ENCODE data around the gene PPP1R1C. TPM values are rescaled to one million over a fixed set of nuclear protein-coding genes. Genes with fewer than 3 reads are reported as not detected.

The PPP1R1C gene
- total RNA-seq, 6 donors from 2014 or later: 2.6 to 13.6 (median 10.9) TPM; not detected in 1

DNA sequence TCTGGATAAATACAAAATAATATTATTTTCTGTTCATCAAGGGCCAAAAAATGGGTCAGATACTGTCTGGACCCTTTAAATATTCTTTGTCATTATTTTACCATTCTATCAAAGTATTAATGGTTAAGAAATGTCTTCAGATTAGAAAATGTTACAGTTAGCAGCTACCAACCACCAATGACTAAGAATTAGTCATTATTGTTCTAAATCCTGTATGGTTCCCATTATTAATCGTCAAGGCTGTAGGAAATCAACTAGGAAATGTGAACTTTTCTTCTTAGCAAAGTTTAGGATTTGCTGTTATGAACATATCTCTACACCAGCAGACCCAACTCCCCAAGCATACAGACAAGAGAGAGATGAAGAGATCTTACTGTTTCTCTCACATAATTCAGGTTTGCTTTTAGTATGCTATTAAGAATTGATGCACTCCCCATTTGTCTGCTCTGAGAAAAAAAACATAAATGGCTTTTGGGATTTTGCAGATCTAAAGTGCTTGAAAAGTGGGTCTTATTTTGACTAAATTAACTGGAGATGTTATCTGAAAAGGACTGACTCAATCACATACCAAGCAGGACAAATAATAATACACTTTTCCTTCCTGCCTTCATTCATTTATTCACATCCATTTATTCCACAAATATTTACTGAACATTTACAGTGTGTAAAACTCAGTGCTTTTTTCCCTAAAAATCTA, 147.7 kb downstream of the PPP1R1C start:
- Histone ChIP-seq H3K27ac (no peak overlapping the region), H3K4me1 (no peaks in the 10 kb centered on the region), H3K36me3 (no peaks in the 10 kb centered on the region), H3K9me3 (no peaks in the 10 kb centered on the region), H3K4me3 (no peak overlapping the region), H3K27me3 (no peaks in the 10 kb centered on the region)
- ATAC-seq (ENCODE audit: low FRiP score in 2 of 2): no peak
- DNase-seq: no peak
- no peak for TF ChIP-seq EP300 (IDR thresholded peaks at IDR 0.05)
- TF ChIP-seq POLR2A (IDR thresholded peaks at IDR 0.05): no peak
- TF ChIP-seq, protein P1, sequence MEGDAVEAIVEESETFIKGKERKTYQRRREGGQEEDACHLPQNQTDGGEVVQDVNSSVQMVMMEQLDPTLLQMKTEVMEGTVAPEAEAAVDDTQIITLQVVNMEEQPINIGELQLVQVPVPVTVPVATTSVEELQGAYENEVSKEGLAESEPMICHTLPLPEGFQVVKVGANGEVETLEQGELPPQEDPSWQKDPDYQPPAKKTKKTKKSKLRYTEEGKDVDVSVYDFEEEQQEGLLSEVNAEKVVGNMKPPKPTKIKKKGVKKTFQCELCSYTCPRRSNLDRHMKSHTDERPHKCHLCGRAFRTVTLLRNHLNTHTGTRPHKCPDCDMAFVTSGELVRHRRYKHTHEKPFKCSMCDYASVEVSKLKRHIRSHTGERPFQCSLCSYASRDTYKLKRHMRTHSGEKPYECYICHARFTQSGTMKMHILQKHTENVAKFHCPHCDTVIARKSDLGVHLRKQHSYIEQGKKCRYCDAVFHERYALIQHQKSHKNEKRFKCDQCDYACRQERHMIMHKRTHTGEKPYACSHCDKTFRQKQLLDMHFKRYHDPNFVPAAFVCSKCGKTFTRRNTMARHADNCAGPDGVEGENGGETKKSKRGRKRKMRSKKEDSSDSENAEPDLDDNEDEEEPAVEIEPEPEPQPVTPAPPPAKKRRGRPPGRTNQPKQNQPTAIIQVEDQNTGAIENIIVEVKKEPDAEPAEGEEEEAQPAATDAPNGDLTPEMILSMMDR (IDR thresholded peaks at IDR 0.05): no peak
- TF ChIP-seq POLR2AphosphoS5 (IDR thresholded peaks at IDR 0.05): no peak
- 79 to 81% methylated on average over 1 of the region's 1 CpG for WGBS, 2 donors

DNA sequence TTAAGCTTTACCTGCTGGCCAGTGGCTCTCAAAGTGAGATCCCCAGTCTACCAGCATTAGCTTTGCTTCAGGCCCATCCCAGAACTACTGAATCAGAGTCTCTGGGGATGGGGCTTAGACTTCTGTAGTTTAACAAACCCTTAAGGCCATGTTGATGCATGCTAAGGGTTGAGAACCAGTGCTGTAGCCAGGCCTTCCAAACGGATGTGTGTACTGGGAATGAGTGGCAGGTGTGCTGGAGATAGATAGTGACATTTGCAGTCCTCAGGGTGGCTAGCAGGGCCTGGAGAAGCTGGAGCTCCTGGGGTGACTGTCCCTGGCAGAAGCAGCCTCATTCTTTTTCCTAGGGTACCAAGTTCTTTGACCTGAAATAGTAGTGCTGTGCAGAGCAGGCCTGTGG, 148.5 kb downstream of the PPP1R1C start:
- no peak overlapping the region for H3K27ac ChIP-seq
- no peaks in the 10 kb centered on the region for H3K27me3 ChIP-seq
- no peaks in the 10 kb centered on the region for H3K36me3 ChIP-seq
- no peak for DNase-seq
- ATAC-seq (ENCODE audit: low FRiP score in 2 of 2): no peak
- no peak for TF ChIP-seq EP300 (IDR thresholded peaks at IDR 0.05)
- TF ChIP-seq, protein P1 (IDR thresholded peaks at IDR 0.05): no peak
- TF ChIP-seq POLR2AphosphoS5 (IDR thresholded peaks at IDR 0.05): no peak
- TF ChIP-seq POLR2A (IDR thresholded peaks at IDR 0.05): no peak
- no peak overlapping the region for H3K4me3 ChIP-seq
- no peaks in the 10 kb centered on the region for H3K9me3 ChIP-seq
- no peaks in the 10 kb centered on the region for H3K4me1 ChIP-seq
- WGBS, 2 donors: 38 to 54% methylated on average over 1 of the region's 1 CpG

DNA sequence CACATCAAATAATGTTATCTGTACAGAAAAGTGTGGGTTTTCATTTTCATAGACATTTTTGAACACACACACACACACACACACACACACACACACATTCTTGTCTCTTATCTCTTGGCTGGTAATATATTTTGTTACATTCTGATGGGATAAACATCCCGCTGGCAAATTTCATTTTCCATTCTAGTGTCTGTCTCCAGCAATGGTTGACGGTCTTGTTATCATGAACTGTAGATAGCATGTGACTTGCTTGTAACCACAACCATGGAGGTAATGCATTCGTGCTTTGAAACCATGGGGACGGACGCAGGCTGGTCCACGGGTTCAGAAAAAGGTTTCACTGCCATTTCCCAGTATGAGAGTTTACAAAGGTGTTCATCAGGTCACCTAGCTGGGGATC, 156.4 kb downstream of the PPP1R1C start:
- no peaks in the 10 kb centered on the region for H3K4me1 ChIP-seq
- ATAC-seq (ENCODE audit: low FRiP score in 2 of 2) (no peak), DNase-seq (no peak)
- no peaks in the 10 kb centered on the region for H3K9me3 ChIP-seq
- H3K27ac ChIP-seq: no peak overlapping the region
- TF ChIP-seq POLR2A (IDR thresholded peaks at IDR 0.05): no peak
- TF ChIP-seq, protein P1 (IDR thresholded peaks at IDR 0.05): no peak
- TF ChIP-seq EP300 (IDR thresholded peaks at IDR 0.05): no peak
- TF ChIP-seq POLR2AphosphoS5 (IDR thresholded peaks at IDR 0.05): no peak
- H3K4me3 ChIP-seq: no peak overlapping the region
- no peaks in the 10 kb centered on the region for H3K27me3 ChIP-seq
- WGBS, 2 donors: 75 to 79% methylated on average over 6 of the region's 6 CpGs
- H3K36me3 ChIP-seq: no peaks in the 10 kb centered on the region

- no peaks in the 10 kb centered on the region for H3K4me1 ChIP-seq
- ATAC-seq (ENCODE audit: low FRiP score in 2 of 2) (no peak), DNase-seq (no peak)
- no peak overlapping the region for H3K27ac ChIP-seq
- WGBS, 2 donors: 53 to 57% methylated on average over 7 of the region's 7 CpGs
- no peaks in the 10 kb centered on the region for H3K9me3 ChIP-seq
- TF ChIP-seq POLR2AphosphoS5 (IDR thresholded peaks at IDR 0.05): no peak
- no peak for TF ChIP-seq EP300 (IDR thresholded peaks at IDR 0.05)
- no peak for TF ChIP-seq POLR2A (IDR thresholded peaks at IDR 0.05)
- TF ChIP-seq, protein P1 (IDR thresholded peaks at IDR 0.05): no peak
- H3K4me3 ChIP-seq: no peak overlapping the region
- H3K27me3 ChIP-seq: no peaks in the 10 kb centered on the region
- no peaks in the 10 kb centered on the region for H3K36me3 ChIP-seq
Observed at GRCh38 chr2:182144041-182144775, 158.6 kb downstream of the PPP1R1C start.
